ENCODE measurements around the gene KRABD2.

- TF ChIP-seq CTCF (IDR thresholded peaks at IDR 0.05; ENCODE audit: low read depth, low read length, poor library complexity, severe bottlenecking) (no peak), EZH2phosphoT487 (IDR thresholded peaks at IDR 0.05; ENCODE audit: borderline replicate concordance, low read length) (no peak)
These were observed 49.2 kb downstream of the KRABD2 start for GRCh38 chr17:8327303-8327649.
